Naive thymus-derived CD4-positive, alpha-beta T cell (primary cell): ENCODE data around the gene RPL7A. TPM values are rescaled to one million over a fixed set of nuclear protein-coding genes. Genes with fewer than 3 reads are reported as not detected.

Experiments used
- ATAC-seq: fragments of 150-1000 bp; cut with Tn5 transposase; 2 replicates; pipeline ENCODE4 v1.10.0; 2021; ENCODE audit warnings: mild to moderate bottlenecking, moderate library complexity
- CTCF ChIA-PET: fragments of 350-600 bp; sonication (Branson Sonifier 250); formaldehyde crosslinking; loops from one replicate; lab custom pipeline; 2021; ENCODE audit warnings: antibody characterized with exemption; lab: Charles Lee
- POLR2A ChIA-PET: fragments of 350-600 bp; sonication (Branson Sonifier 250); formaldehyde crosslinking; loops from one replicate; lab custom pipeline; 2021; ENCODE audit warnings: antibody characterized with exemption, inconsistent platforms; lab: Charles Lee
- DNase-seq, 9 donors: peaks; one replicate each; pipeline versions ENCODE4 v3.0.0 to v3.0.0-alpha.2; 2020 to 2022; ENCODE audit warnings: mixed read lengths in 1 of 9
- H3K27ac ChIP-seq: one replicate; pipeline ENCODE4 v1.7.0; 2013; ENCODE audit warnings: mild to moderate bottlenecking, low read depth, low read length, moderate library complexity
- H3K27me3 ChIP-seq, 2 donors: one replicate each; pipeline ENCODE4 v1.7.0; 2013; ENCODE audit warnings: low read length in 2 of 2, mild to moderate bottlenecking in 2 of 2, moderate library complexity in 2 of 2; ENCODE audit not compliant: control insufficient read depth in 2 of 2, insufficient read depth in 2 of 2
- H3K36me3 ChIP-seq, 3 experiments: 1 replicate in 2 of 3; 2 replicates in 1 of 3; pipeline ENCODE4 v1.7.0; 2013; ENCODE audit warnings: low read length in 3 of 3, mild to moderate bottlenecking in 3 of 3, moderate library complexity in 1 of 3; ENCODE audit not compliant: insufficient read depth in 3 of 3, control insufficient read depth in 2 of 3
- H3K4me1 ChIP-seq, 2 donors: one replicate each; pipeline ENCODE4 v1.7.0; 2013; ENCODE audit warnings: low read length in 2 of 2, mild to moderate bottlenecking in 2 of 2, moderate library complexity in 1 of 2; ENCODE audit not compliant: control insufficient read depth in 2 of 2, insufficient read depth in 2 of 2
- H3K4me3 ChIP-seq: 2 replicates; pipeline ENCODE4 v1.7.0; 2013; ENCODE audit warnings: mild to moderate bottlenecking, low read length
- H3K9me3 ChIP-seq, 3 experiments: 1 replicate in 2 of 3; 2 replicates in 1 of 3; pipeline ENCODE4 v1.7.0; 2013; ENCODE audit warnings: low read length in 3 of 3; ENCODE audit not compliant: control insufficient read depth in 2 of 3
- H3K27ac Mint-ChIP-seq, 9 donors: one replicate each; pipeline ENCODE4 v1.8.0; 2020 to 2022; ENCODE audit warnings: mixed read lengths in 9 of 9, mild to moderate bottlenecking in 8 of 9, moderate library complexity in 5 of 9, inconsistent platforms in 2 of 9
- H3K27me3 Mint-ChIP-seq, 5 donors: one replicate each; pipeline ENCODE4 v1.8.0; 2021 to 2022; ENCODE audit warnings: mixed read lengths in 5 of 5, mild to moderate bottlenecking in 1 of 5
- H3K36me3 Mint-ChIP-seq, 5 donors: one replicate each; pipeline ENCODE4 v1.8.0; 2020 to 2022; ENCODE audit warnings: mixed read lengths in 5 of 5, mild to moderate bottlenecking in 3 of 5, inconsistent platforms in 1 of 5
- H3K4me1 Mint-ChIP-seq, 7 donors: one replicate each; pipeline ENCODE4 v1.8.0; 2020 to 2022; ENCODE audit warnings: mixed read lengths in 7 of 7, mild to moderate bottlenecking in 3 of 7, inconsistent platforms in 1 of 7
- H3K4me3 Mint-ChIP-seq, 10 donors: one replicate each; pipeline ENCODE4 v1.8.0; 2020 to 2022; ENCODE audit warnings: mild to moderate bottlenecking in 10 of 10, mixed read lengths in 10 of 10, moderate library complexity in 6 of 10, inconsistent platforms in 2 of 10
- H3K9me3 Mint-ChIP-seq, 11 donors: one replicate each; pipeline ENCODE4 v1.8.0; 2020 to 2022; ENCODE audit warnings: mixed read lengths in 11 of 11, mild to moderate bottlenecking in 4 of 11, inconsistent platforms in 1 of 11, moderate library complexity in 1 of 11
- intact Hi-C, 2 donors: fragments of 100-400 bp; cut with micrococcal nuclease; formaldehyde crosslinking; loops; one replicate each; pipeline ENCODE4 v1.15.1; 2023
- polyA plus RNA-seq, 2 donors: library from polyadenylated mRNA; unstranded; fragments of 300-500 nt; fragmentation: Illumina TruSeq; gene quantifications; one replicate each; pipeline ENCODE4 v1.2.3, GENCODE V29; 2021
- total RNA-seq, 6 experiments: library from RNA in 5 of 6; stranded (reverse) in 5 of 6; gene quantifications; 1 replicate in 5 of 6; 2 replicates in 1 of 6; pipeline ENCODE4 v1.2.3 and lab custom pipeline; 2021 to 2026

RPL7A gene
- total and polyA plus RNA-seq, 7 experiments from 2014 or later: 1,347 to 2,815 (median 2,127) TPM

DNA sequence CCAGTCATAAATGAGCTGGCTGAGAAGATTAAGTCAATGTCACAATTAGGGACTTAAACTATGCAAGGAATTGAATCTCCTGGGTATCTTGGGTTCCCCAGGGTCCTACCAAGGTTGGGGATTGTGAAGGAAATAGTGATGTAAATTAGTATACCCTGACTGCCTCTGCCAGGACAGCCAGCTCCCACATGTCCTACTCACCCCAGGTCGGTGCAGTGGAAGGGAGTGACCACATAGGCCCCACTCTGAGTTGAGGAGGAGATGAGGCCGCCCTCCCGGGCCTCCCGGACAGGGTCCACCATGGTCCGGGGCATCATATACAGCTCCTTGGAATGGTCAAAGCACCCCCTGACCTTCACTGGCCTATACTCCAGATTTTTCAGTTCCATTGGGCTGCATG lies 5.5 kb downstream of the RPL7A start:
- H3K27ac ChIP-seq: no peak overlapping the region
- ChIA-PET CTCF (interaction anchor here (3.3 kb wide), 1 partner anchor 17 kb away, joined by 11 read pairs; no protein-coding TSS in a partner anchor), POLR2A (interaction anchor here (0.7 to 10.5 kb wide), 2 partner anchors 16 to 23 kb away, joined by 3 to 185 read pairs; partner anchors contain the start of gene SURF4)
- H3K27me3 Mint-ChIP-seq: no peaks in the 10 kb centered on the region
- no peaks in the 10 kb centered on the region for H3K9me3 ChIP-seq
- H3K9me3 Mint-ChIP-seq: peaks cover 0 to 2% (median 0%) of the 10 kb centered on the region in 11 donors
- DNase-seq (no peak), ATAC-seq (no peak)
- H3K36me3 Mint-ChIP-seq: peaks cover 6 to 46% (median 36%) of the 10 kb centered on the region in 5 donors
- no peak overlapping the region for H3K4me3 ChIP-seq
- H3K4me1 Mint-ChIP-seq: peaks cover 26 to 56% (median 39%) of the 10 kb centered on the region in 7 donors
- intact Hi-C loops: no loop called here
- peaks cover 21 to 35% of the 10 kb centered on the region in 2 donors for H3K4me1 ChIP-seq
- peak overlapping the region in 2 of 10 donors; percentile 36 to 64 for H3K4me3 Mint-ChIP-seq
- peaks cover 20 to 74% (median 31%) of the 10 kb centered on the region in 3 experiments for H3K36me3 ChIP-seq
- no peaks in the 10 kb centered on the region for H3K27me3 ChIP-seq
- peak overlapping the region in 5 of 9 donors; percentile 14 to 61 (median 47) for H3K27ac Mint-ChIP-seq

DNA sequence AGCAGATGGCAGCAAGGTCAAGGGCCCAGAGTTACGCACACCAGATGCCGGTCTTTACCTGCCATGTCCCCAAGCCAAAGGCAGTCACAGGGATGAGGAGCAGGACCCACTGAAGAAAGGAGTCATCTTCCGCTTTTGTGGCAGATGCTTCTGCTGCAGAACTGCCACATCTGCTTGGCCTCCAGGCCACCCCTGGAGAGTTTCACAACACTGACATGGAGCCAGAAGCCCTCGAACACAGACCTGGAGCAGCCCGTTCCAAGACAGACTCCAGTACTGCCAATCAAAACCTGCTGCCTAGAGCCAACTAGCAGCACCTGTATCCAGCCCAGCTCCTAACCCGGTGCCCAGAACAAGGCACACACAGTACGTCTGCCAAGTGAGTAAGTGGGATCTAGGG lies 6.7 kb downstream of the RPL7A start:
- peaks cover 20 to 76% (median 27%) of the 10 kb centered on the region in 3 experiments for H3K36me3 ChIP-seq
- H3K9me3 ChIP-seq: no peaks in the 10 kb centered on the region
- no peak overlapping the region for H3K4me3 ChIP-seq
- H3K27me3 ChIP-seq: no peaks in the 10 kb centered on the region
- DNase-seq: no peak
- Mint-ChIP-seq H3K4me1 (peaks cover 24 to 51% (median 32%) of the 10 kb centered on the region in 7 donors), H3K27ac (peak overlapping the region in 5 of 9 donors; percentile 19 to 91 (median 88)), H3K9me3 (no peaks in the 10 kb centered on the region), H3K27me3 (no peaks in the 10 kb centered on the region), H3K4me3 (peak overlapping the region; percentile 80 to 94 (median 89)), H3K36me3 (peaks cover 0 to 39% (median 24%) of the 10 kb centered on the region in 5 donors)
- no peak for ATAC-seq
- ChIA-PET POLR2A (interaction anchor here (1.0 to 10.5 kb wide), 3 partner anchors 12 to 128 kb away, joined by 4 to 185 read pairs (median 15); partner anchors contain the start of gene SURF4), CTCF (no interaction called here)
- intact Hi-C loops: loop anchor here (5.0 kb wide), 3 partner anchors 167 to 232 kb away; partner anchors contain the start of gene RALGDS (in 1 of the 2)
- H3K4me1 ChIP-seq: peaks cover 12 to 28% of the 10 kb centered on the region in 2 donors
- H3K27ac ChIP-seq: no peak overlapping the region

DNA sequence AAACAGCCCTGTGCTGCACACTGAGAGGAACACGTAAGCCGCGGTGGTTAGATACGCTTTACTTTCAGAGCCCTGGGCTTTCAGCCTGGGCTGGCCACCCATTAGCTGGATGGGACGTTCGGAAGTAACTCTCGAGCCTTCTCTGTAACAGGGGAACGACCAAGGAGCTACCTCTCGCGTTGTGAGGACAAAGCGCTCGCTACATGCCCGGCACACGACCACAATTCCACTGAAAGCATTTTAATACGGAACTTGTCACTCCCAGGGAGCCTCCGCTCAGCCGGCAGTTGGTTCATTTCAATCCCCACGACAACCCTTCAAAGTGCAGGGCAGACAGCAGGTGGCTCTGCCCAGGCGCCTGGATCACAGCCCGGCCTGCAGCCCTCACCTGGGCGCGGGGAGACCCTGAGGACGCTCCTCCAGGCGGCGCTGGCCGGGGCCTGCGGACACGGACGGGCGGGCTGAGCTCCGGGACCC lies 7.9 kb downstream of the RPL7A start:
- peak overlapping the region; percentile 63 for H3K4me3 ChIP-seq
- no peaks in the 10 kb centered on the region for H3K27me3 ChIP-seq
- Mint-ChIP-seq H3K4me3 (peak overlapping the region; percentile 80 to 94 (median 89)), H3K4me1 (peaks cover 20 to 42% (median 28%) of the 10 kb centered on the region in 7 donors), H3K36me3 (peaks cover 0 to 29% (median 15%) of the 10 kb centered on the region in 5 donors), H3K9me3 (no peaks in the 10 kb centered on the region), H3K27ac (peak overlapping the region; percentile 72 to 91 (median 84)), H3K27me3 (no peaks in the 10 kb centered on the region)
- peak overlapping the region; percentile 91 for H3K27ac ChIP-seq
- DNase-seq (no peak), ATAC-seq (peak; percentile 55)
- intact Hi-C loops: loop anchor here (1.0 to 5.0 kb wide), 12 partner anchors 8 to 234 kb away; partner anchors contain the start of genes MED22 (in 2 of the 2), RPL7A (in 2 of the 2), SLC2A6 (in 2 of the 2) and STKLD1 (in 2 of the 2)
- ChIA-PET CTCF (interaction anchor here (0.7 to 1.3 kb wide), 5 partner anchors 8 to 171 kb away, joined by 3 to 11 read pairs (median 4); partner anchors contain the start of genes MED22 and RPL7A), POLR2A (interaction anchor here (0.6 to 10.5 kb wide), 11 partner anchors 9 to 809 kb away, joined by 3 to 185 read pairs (median 5); partner anchors contain the start of genes CACFD1, GTF3C5, MED22 and RNU6ATAC)
- peaks cover 12 to 28% of the 10 kb centered on the region in 2 donors for H3K4me1 ChIP-seq
- H3K36me3 ChIP-seq: peaks cover 15 to 76% (median 18%) of the 10 kb centered on the region in 3 experiments
- no peaks in the 10 kb centered on the region for H3K9me3 ChIP-seq

- peaks cover 12 to 28% of the 10 kb centered on the region in 2 donors for H3K4me1 ChIP-seq
- ChIA-PET POLR2A (interaction anchor here (0.6 to 10.5 kb wide), 13 partner anchors 10 to 808 kb away, joined by 3 to 185 read pairs (median 4); partner anchors contain the start of genes CACFD1, GTF3C5, MED22 and RNU6ATAC), CTCF (interaction anchor here (0.7 to 3.4 kb wide), 5 partner anchors 9 to 171 kb away, joined by 3 to 14 read pairs (median 7); partner anchors contain the start of genes MED22 and RPL7A)
- peak; percentile 77 to 92 (median 87) for DNase-seq
- Mint-ChIP-seq H3K4me3 (peak within 1 kb of the TSS; percentile 80 to 94 (median 89)), H3K36me3 (peaks cover 1 to 28% (median 14%) of the 10 kb centered on the region in 5 donors), H3K27me3 (no peaks in the 10 kb centered on the region), H3K27ac (peak within 1 kb of the TSS; percentile 72 to 91 (median 84)), H3K4me1 (peaks cover 20 to 42% (median 28%) of the 10 kb centered on the region in 7 donors), H3K9me3 (no peaks in the 10 kb centered on the region)
- no peaks in the 10 kb centered on the region for H3K27me3 ChIP-seq
- peaks cover 14 to 76% (median 24%) of the 10 kb centered on the region in 3 experiments for H3K36me3 ChIP-seq
- peak within 1 kb of the TSS; percentile 91 for H3K27ac ChIP-seq
- ATAC-seq: peak; percentile 96
- no peaks in the 10 kb centered on the region for H3K9me3 ChIP-seq
- intact Hi-C loops: loop anchor here (1.0 to 5.0 kb wide), 12 partner anchors 8 to 234 kb away; partner anchors contain the start of genes MED22 (in 2 of the 2), RPL7A (in 2 of the 2), SLC2A6 (in 2 of the 2) and STKLD1 (in 2 of the 2)
- H3K4me3 ChIP-seq: peak within 1 kb of the TSS; percentile 64
These were observed 8.5 kb downstream of the RPL7A start, which contains the start of the genes SURF1 and SURF2 for GRCh38 chr9:133356391-133357091. Gene SURF1, minus strand, starts transcription at chr9:133356487. Its CDS starts 34 bp downstream, at chr9:133356453. Gene SURF2, plus strand, starts transcription at chr9:133356550. Its CDS starts 43 bp downstream, at chr9:133356593.

DNA sequence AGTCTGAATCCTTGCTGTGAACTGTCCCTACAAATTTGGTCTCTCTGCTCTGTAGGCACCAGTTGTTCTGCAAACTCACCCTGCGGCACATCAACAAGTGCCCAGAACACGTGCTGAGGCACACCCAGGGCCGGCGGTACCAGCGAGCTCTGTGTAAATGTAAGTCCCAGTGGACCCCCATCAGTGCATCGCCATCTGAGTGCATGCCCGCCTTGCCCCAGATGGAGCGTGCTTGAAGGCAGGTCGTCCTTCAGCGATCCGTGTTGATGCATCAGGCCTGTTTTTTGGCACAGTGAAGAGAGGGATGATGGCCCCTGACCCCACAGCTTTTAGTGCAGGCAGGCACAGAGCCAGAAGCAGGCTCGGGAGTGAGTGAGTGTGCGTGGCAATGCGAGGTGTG lies 9.6 kb downstream of the RPL7A start:
- Histone ChIP-seq H3K27ac (peak overlapping the region; percentile 91), H3K4me3 (peak overlapping the region; percentile 64), H3K4me1 (peaks cover 12 to 28% of the 10 kb centered on the region in 2 donors), H3K36me3 (peaks cover 9 to 76% (median 20%) of the 10 kb centered on the region in 3 experiments), H3K9me3 (no peaks in the 10 kb centered on the region), H3K27me3 (no peaks in the 10 kb centered on the region)
- Mint-ChIP-seq H3K4me1 (peaks cover 18 to 42% (median 28%) of the 10 kb centered on the region in 7 donors), H3K36me3 (peaks cover 3 to 26% (median 12%) of the 10 kb centered on the region in 5 donors), H3K27me3 (no peaks in the 10 kb centered on the region), H3K27ac (peak overlapping the region in 8 of 9 donors; percentile 26 to 82 (median 74)), H3K4me3 (peak overlapping the region; percentile 75 to 94 (median 88)), H3K9me3 (no peaks in the 10 kb centered on the region)
- ChIA-PET CTCF (interaction anchor here (0.6 to 3.4 kb wide), 2 partner anchors 14 to 165 kb away, joined by 4 to 14 read pairs; no protein-coding TSS in a partner anchor), POLR2A (interaction anchor here (1.0 to 10.5 kb wide), 8 partner anchors 11 to 122 kb away, joined by 3 to 185 read pairs (median 7); partner anchors contain the start of genes MED22, RPL7A, SURF4 and SURF6)
- intact Hi-C loops: loop anchor here (2.0 to 5.0 kb wide), 5 partner anchors 13 to 235 kb away; partner anchors contain the start of gene RALGDS (in 1 of the 2)
- no peak for ATAC-seq
- DNase-seq: no peak
